ENCODE data around the gene SH3RF2. TPM values are rescaled to one million over a fixed set of nuclear protein-coding genes. Genes with fewer than 3 reads are reported as not detected.

The SH3RF2 gene
- total RNA-seq, 1 donor from 2014 or later = 3.7 TPM

- H3K27ac ChIP-seq (ENCODE audit: low read depth, low read length) = no peak overlapping the region
- no peak overlapping the region for H3K9ac ChIP-seq (ENCODE audit: low read depth in 1 of 3, low read length in 3 of 3)
- peaks cover 0 to 13% (median 0%) of the 10 kb centered on the region in 3 donors for H3K36me3 ChIP-seq (ENCODE audit: control insufficient read depth in 3 of 3, insufficient read depth in 3 of 3, low read length in 3 of 3)
- H3K4me1 ChIP-seq (ENCODE audit: control insufficient read depth in 3 of 3, insufficient read depth in 3 of 3, low read length in 3 of 3) = no peaks in the 10 kb centered on the region
- no peak overlapping the region for H3K4me3 ChIP-seq (ENCODE audit: low read length in 3 of 3)
- no peaks in the 10 kb centered on the region for H3K9me3 ChIP-seq (ENCODE audit: control insufficient read depth in 3 of 3, low read length in 3 of 3)
- no peaks in the 10 kb centered on the region for H3K27me3 ChIP-seq (ENCODE audit: control insufficient read depth in 3 of 3, insufficient read depth in 3 of 3, low read length in 3 of 3)
These were observed 62.8 kb downstream of the SH3RF2 start for GRCh38 chr5:145999208-145999607.

- H3K9me3 ChIP-seq (ENCODE audit: control insufficient read depth in 3 of 3, low read length in 3 of 3) = no peaks in the 10 kb centered on the region
- no peak overlapping the region for H3K27ac ChIP-seq (ENCODE audit: low read depth, low read length)
- H3K4me1 ChIP-seq (ENCODE audit: control insufficient read depth in 3 of 3, insufficient read depth in 3 of 3, low read length in 3 of 3) = no peaks in the 10 kb centered on the region
- H3K4me3 ChIP-seq (ENCODE audit: low read length in 3 of 3) = no peak overlapping the region
- H3K9ac ChIP-seq (ENCODE audit: low read depth in 1 of 3, low read length in 3 of 3) = no peak overlapping the region
- peaks cover 0 to 13% (median 0%) of the 10 kb centered on the region in 3 donors for H3K36me3 ChIP-seq (ENCODE audit: control insufficient read depth in 3 of 3, insufficient read depth in 3 of 3, low read length in 3 of 3)
- H3K27me3 ChIP-seq (ENCODE audit: control insufficient read depth in 3 of 3, insufficient read depth in 3 of 3, low read length in 3 of 3) = no peaks in the 10 kb centered on the region
These were observed 63.7 kb downstream of the SH3RF2 start for GRCh38 chr5:146000072-146000471.

GRCh38 chr5:146001544-146002190 lies 65.3 kb downstream of the SH3RF2 start:
- H3K9ac ChIP-seq (ENCODE audit: low read depth in 1 of 3, low read length in 3 of 3) = no peak overlapping the region
- no peaks in the 10 kb centered on the region for H3K4me1 ChIP-seq (ENCODE audit: control insufficient read depth in 3 of 3, insufficient read depth in 3 of 3, low read length in 3 of 3)
- H3K27me3 ChIP-seq (ENCODE audit: control insufficient read depth in 3 of 3, insufficient read depth in 3 of 3, low read length in 3 of 3) = no peaks in the 10 kb centered on the region
- H3K4me3 ChIP-seq (ENCODE audit: low read length in 3 of 3) = no peak overlapping the region
- H3K9me3 ChIP-seq (ENCODE audit: control insufficient read depth in 3 of 3, low read length in 3 of 3) = no peaks in the 10 kb centered on the region
- H3K36me3 ChIP-seq (ENCODE audit: control insufficient read depth in 3 of 3, insufficient read depth in 3 of 3, low read length in 3 of 3) = peaks cover 0 to 13% (median 0%) of the 10 kb centered on the region in 3 donors
- no peak overlapping the region for H3K27ac ChIP-seq (ENCODE audit: low read depth, low read length)

- no peaks in the 10 kb centered on the region for H3K4me1 ChIP-seq (ENCODE audit: control insufficient read depth in 3 of 3, insufficient read depth in 3 of 3, low read length in 3 of 3)
- no peak overlapping the region for H3K9ac ChIP-seq (ENCODE audit: low read depth in 1 of 3, low read length in 3 of 3)
- no peaks in the 10 kb centered on the region for H3K27me3 ChIP-seq (ENCODE audit: control insufficient read depth in 3 of 3, insufficient read depth in 3 of 3, low read length in 3 of 3)
- no peaks in the 10 kb centered on the region for H3K9me3 ChIP-seq (ENCODE audit: control insufficient read depth in 3 of 3, low read length in 3 of 3)
- H3K4me3 ChIP-seq (ENCODE audit: low read length in 3 of 3) = no peak overlapping the region
- no peak overlapping the region for H3K27ac ChIP-seq (ENCODE audit: low read depth, low read length)
- H3K36me3 ChIP-seq (ENCODE audit: control insufficient read depth in 3 of 3, insufficient read depth in 3 of 3, low read length in 3 of 3) = peaks cover 0 to 13% (median 0%) of the 10 kb centered on the region in 3 donors
These were observed 66.1 kb downstream of the SH3RF2 start for GRCh38 chr5:146002491-146002890.

- no peak overlapping the region for H3K27ac ChIP-seq (ENCODE audit: low read depth, low read length)
- no peaks in the 10 kb centered on the region for H3K27me3 ChIP-seq (ENCODE audit: control insufficient read depth in 3 of 3, insufficient read depth in 3 of 3, low read length in 3 of 3)
- H3K9me3 ChIP-seq (ENCODE audit: control insufficient read depth in 3 of 3, low read length in 3 of 3) = no peaks in the 10 kb centered on the region
- peak overlapping the region in 1 of 3 donors; percentile 7 for H3K9ac ChIP-seq (ENCODE audit: low read depth in 1 of 3, low read length in 3 of 3)
- H3K4me1 ChIP-seq (ENCODE audit: control insufficient read depth in 3 of 3, insufficient read depth in 3 of 3, low read length in 3 of 3) = no peaks in the 10 kb centered on the region
- H3K4me3 ChIP-seq (ENCODE audit: low read length in 3 of 3) = no peak overlapping the region
- H3K36me3 ChIP-seq (ENCODE audit: control insufficient read depth in 3 of 3, insufficient read depth in 3 of 3, low read length in 3 of 3) = peaks cover 0 to 13% (median 0%) of the 10 kb centered on the region in 3 donors
These were observed 67.5 kb downstream of the SH3RF2 start for GRCh38 chr5:146003852-146004251.

- H3K4me3 ChIP-seq (ENCODE audit: low read length in 3 of 3) = no peak overlapping the region
- no peaks in the 10 kb centered on the region for H3K9me3 ChIP-seq (ENCODE audit: control insufficient read depth in 3 of 3, low read length in 3 of 3)
- H3K27ac ChIP-seq (ENCODE audit: low read depth, low read length) = no peak overlapping the region
- no peak overlapping the region for H3K9ac ChIP-seq (ENCODE audit: low read depth in 1 of 3, low read length in 3 of 3)
- no peaks in the 10 kb centered on the region for H3K27me3 ChIP-seq (ENCODE audit: control insufficient read depth in 3 of 3, insufficient read depth in 3 of 3, low read length in 3 of 3)
- peaks cover 0 to 13% (median 0%) of the 10 kb centered on the region in 3 donors for H3K36me3 ChIP-seq (ENCODE audit: control insufficient read depth in 3 of 3, insufficient read depth in 3 of 3, low read length in 3 of 3)
- no peaks in the 10 kb centered on the region for H3K4me1 ChIP-seq (ENCODE audit: control insufficient read depth in 3 of 3, insufficient read depth in 3 of 3, low read length in 3 of 3)
These were observed 68.9 kb downstream of the SH3RF2 start for GRCh38 chr5:146005264-146005663.

GRCh38 chr5:146005723-146006122 lies 69.3 kb downstream of the SH3RF2 start:
- Histone ChIP-seq H3K4me3 (ENCODE audit: low read length in 3 of 3) (no peak overlapping the region), H3K9ac (ENCODE audit: low read depth in 1 of 3, low read length in 3 of 3) (no peak overlapping the region), H3K9me3 (ENCODE audit: control insufficient read depth in 3 of 3, low read length in 3 of 3) (no peaks in the 10 kb centered on the region), H3K4me1 (ENCODE audit: control insufficient read depth in 3 of 3, insufficient read depth in 3 of 3, low read length in 3 of 3) (no peaks in the 10 kb centered on the region), H3K27me3 (ENCODE audit: control insufficient read depth in 3 of 3, insufficient read depth in 3 of 3, low read length in 3 of 3) (no peaks in the 10 kb centered on the region), H3K27ac (ENCODE audit: low read depth, low read length) (no peak overlapping the region), H3K36me3 (ENCODE audit: control insufficient read depth in 3 of 3, insufficient read depth in 3 of 3, low read length in 3 of 3) (peaks cover 0 to 10% (median 0%) of the 10 kb centered on the region in 3 donors)

GRCh38 chr5:146006470-146007190 lies 70.3 kb downstream of the SH3RF2 start:
- no peak overlapping the region for H3K9ac ChIP-seq (ENCODE audit: low read depth in 1 of 3, low read length in 3 of 3)
- no peak overlapping the region for H3K4me3 ChIP-seq (ENCODE audit: low read length in 3 of 3)
- no peaks in the 10 kb centered on the region for H3K27me3 ChIP-seq (ENCODE audit: control insufficient read depth in 3 of 3, insufficient read depth in 3 of 3, low read length in 3 of 3)
- H3K36me3 ChIP-seq (ENCODE audit: control insufficient read depth in 3 of 3, insufficient read depth in 3 of 3, low read length in 3 of 3) = peaks cover 0 to 4% (median 0%) of the 10 kb centered on the region in 3 donors
- no peak overlapping the region for H3K27ac ChIP-seq (ENCODE audit: low read depth, low read length)
- H3K4me1 ChIP-seq (ENCODE audit: control insufficient read depth in 3 of 3, insufficient read depth in 3 of 3, low read length in 3 of 3) = no peaks in the 10 kb centered on the region
- no peaks in the 10 kb centered on the region for H3K9me3 ChIP-seq (ENCODE audit: control insufficient read depth in 3 of 3, low read length in 3 of 3)

- Histone ChIP-seq H3K4me3 (ENCODE audit: low read length in 3 of 3) (no peak overlapping the region), H3K36me3 (ENCODE audit: control insufficient read depth in 3 of 3, insufficient read depth in 3 of 3, low read length in 3 of 3) (peaks cover 0 to 4% (median 0%) of the 10 kb centered on the region in 3 donors), H3K27me3 (ENCODE audit: control insufficient read depth in 3 of 3, insufficient read depth in 3 of 3, low read length in 3 of 3) (no peaks in the 10 kb centered on the region), H3K4me1 (ENCODE audit: control insufficient read depth in 3 of 3, insufficient read depth in 3 of 3, low read length in 3 of 3) (no peaks in the 10 kb centered on the region), H3K9ac (ENCODE audit: low read depth in 1 of 3, low read length in 3 of 3) (no peak overlapping the region), H3K9me3 (ENCODE audit: control insufficient read depth in 3 of 3, low read length in 3 of 3) (no peaks in the 10 kb centered on the region), H3K27ac (ENCODE audit: low read depth, low read length) (no peak overlapping the region)
These were observed 70.9 kb downstream of the SH3RF2 start for GRCh38 chr5:146007270-146007669.

- H3K4me1 ChIP-seq (ENCODE audit: control insufficient read depth in 3 of 3, insufficient read depth in 3 of 3, low read length in 3 of 3) = no peaks in the 10 kb centered on the region
- H3K36me3 ChIP-seq (ENCODE audit: control insufficient read depth in 3 of 3, insufficient read depth in 3 of 3, low read length in 3 of 3) = peaks cover 0 to 4% (median 0%) of the 10 kb centered on the region in 3 donors
- no peak overlapping the region for H3K4me3 ChIP-seq (ENCODE audit: low read length in 3 of 3)
- no peaks in the 10 kb centered on the region for H3K9me3 ChIP-seq (ENCODE audit: control insufficient read depth in 3 of 3, low read length in 3 of 3)
- no peaks in the 10 kb centered on the region for H3K27me3 ChIP-seq (ENCODE audit: control insufficient read depth in 3 of 3, insufficient read depth in 3 of 3, low read length in 3 of 3)
- no peak overlapping the region for H3K27ac ChIP-seq (ENCODE audit: low read depth, low read length)
- H3K9ac ChIP-seq (ENCODE audit: low read depth in 1 of 3, low read length in 3 of 3) = no peak overlapping the region
These were observed 71.6 kb downstream of the SH3RF2 start for GRCh38 chr5:146007989-146008388.

Measured in skeletal muscle tissue (tissue), 4 donors.